H1 (cell line): Measurements from ENCODE around the gene FAM53B. TPM values are rescaled to one million over a fixed set of nuclear protein-coding genes. Genes with fewer than 3 reads are reported as not detected.

ENCODE experiments used
- MAX ChIP-seq: IDR thresholded peaks from 2 replicates; pipeline ENCODE4 v1.6.1; 2012; ENCODE audit warnings: inconsistent platforms
- SIRT6 ChIP-seq: IDR thresholded peaks from one replicate; pipeline ENCODE4 v1.7.1; 2012; ENCODE audit warnings: low read length, inconsistent platforms
- polyA plus RNA-seq, 7 experiments: library from polyadenylated mRNA; depleted of rRNA in 3 of 7; stranded (reverse) in 5 of 7; unstranded in 2 of 7; fragments of >200 nt in 5 of 7; fragments of 200-250 nt in 2 of 7; gene quantifications; 1 replicate in 5 of 7; 2 replicates in 1 of 7; 4 replicates in 1 of 7; pipeline versions ENCODE4 v1.2.1 to v1.2.3, GENCODE V29; 2011 to 2013; ENCODE audit warnings: missing spikeins in 2 of 7, mixed read lengths in 2 of 7
- total RNA-seq: library from RNA; stranded (reverse); fragmentation: NEBNext Ultra II Directional; extraction: Animal tissue kit (Norgen Biotek cat#: 25700); gene quantifications from 2 replicates; pipeline ENCODE4 v1.2.1, GENCODE V29; 2021

FAM53B gene
- total and polyA plus RNA-seq, 2 of the 8 experiments (the other 6 are each of a cell fraction or from before 2014, with no cell fraction given): 5.3 to 14.4 TPM

- TF ChIP-seq SIRT6 (no peak), MAX (no peak)
Measured at GRCh38 chr10:124739986-124740368, 4.2 kb downstream of the FAM53B start (continued).
